ENCODE data around the gene LFNG.

LFNG gene

GRCh38 chr7:2503056-2503941, 16.3 kb upstream of the LFNG start:
- no peak for DNase-seq (ENCODE audit: low read depth)

DNA sequence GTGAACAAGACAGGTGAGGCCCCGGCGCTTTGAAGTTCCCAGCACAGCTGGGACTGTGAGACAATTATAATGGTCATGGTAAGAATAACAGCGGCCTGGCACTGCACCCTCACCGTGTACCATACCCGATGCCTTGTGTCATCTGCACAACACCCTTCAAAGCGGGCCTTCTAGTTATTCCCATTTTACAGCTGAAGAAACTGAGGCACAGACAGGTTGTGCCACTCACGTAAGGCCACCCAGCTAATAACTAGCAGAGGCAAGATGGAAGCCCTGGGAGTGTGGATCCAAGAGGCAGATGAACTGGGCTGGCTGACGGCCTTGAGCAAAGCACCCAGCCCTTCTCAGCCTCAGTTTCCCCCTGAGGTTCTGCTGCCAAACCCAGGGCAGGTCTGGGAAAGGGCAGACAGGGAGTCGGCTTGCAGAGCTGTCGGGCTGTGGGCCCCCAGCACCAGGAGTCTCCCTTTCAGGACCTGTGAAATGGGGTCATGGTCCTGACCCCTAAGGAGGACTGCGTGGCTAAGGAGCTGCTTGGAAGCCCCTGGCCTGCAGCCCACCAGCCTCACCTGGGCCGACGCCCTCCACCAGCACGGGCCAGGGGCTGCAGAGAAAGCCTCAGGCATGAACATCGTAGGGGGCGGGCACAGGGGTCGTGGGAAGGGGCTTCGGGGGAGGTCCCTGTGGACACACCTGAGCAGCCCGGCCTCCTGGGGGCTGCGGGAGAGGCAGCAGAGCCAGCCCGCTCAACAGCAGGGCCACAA, 15.3 kb upstream of the LFNG start:
- no peak for DNase-seq (ENCODE audit: low read depth)

DNA sequence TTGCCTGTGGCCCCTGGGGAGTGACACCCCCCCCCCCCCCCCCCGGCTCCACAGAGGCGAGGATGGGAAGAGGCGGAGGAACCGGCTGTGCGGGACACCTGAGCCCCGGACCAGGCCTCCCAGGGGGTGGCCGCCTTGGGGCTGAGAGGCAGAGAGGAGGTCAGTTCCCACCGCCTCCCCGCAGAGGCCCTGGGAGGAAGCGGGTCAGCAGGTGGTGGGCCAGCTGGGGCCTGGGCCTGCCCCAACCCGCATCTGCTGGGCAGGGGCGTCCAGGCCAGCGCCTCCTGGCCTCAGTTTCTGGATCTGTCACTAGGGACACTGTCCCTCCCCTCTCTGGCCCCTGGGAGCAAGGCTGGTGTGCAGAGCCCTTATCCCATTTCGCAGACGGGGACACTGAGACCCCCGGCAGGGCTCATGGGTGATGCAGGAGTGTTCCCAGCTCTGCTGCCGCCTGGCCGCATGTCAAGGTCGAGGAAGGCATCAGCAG, 14.6 kb upstream of the LFNG start:
- no peak for DNase-seq (ENCODE audit: low read depth)

GRCh38 chr7:2505401-2505800, 14.2 kb upstream of the LFNG start:
- no peak for DNase-seq (ENCODE audit: low read depth)

- no peak for DNase-seq (ENCODE audit: low read depth)
Observed at GRCh38 chr7:2507208-2507916, 12.2 kb upstream of the LFNG start.

- DNase-seq (ENCODE audit: low read depth) = no peak
Observed at GRCh38 chr7:2507917-2508306, 11.7 kb upstream of the LFNG start.

GRCh38 chr7:2508327-2509215, 11.0 kb upstream of the LFNG start:
- peak; percentile 56 for DNase-seq (ENCODE audit: low read depth)

DNA sequence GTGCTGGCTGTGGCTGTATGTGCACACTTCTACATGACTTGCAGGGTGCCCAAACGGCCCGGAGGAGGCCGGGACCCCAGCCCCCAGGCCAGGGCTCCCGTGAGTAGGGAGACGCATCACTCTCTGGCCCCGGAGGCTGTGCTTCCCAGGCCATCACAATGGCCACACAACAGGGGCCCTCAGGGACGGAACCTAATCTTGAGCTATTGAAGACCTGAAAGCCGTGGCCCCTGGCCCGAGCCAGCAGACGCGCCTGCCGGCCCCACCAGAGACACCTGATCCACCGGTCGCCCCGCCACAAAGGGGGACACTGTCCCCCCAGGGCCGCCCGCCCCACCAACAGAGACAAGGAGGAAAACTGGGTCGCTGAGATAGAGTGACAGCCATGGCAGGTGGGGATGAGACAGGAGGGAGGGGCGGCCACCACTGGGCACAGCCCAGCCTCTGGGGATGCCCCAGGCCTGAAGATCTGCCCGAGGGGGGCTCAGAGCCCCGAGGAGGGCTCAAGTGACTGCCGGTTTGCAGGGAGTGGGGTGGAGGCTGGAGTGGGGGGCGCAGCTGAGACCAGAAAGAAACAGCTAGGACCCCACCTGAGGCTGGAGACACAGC, 10.2 kb upstream of the LFNG start:
- no peak for DNase-seq (ENCODE audit: low read depth)

DNA sequence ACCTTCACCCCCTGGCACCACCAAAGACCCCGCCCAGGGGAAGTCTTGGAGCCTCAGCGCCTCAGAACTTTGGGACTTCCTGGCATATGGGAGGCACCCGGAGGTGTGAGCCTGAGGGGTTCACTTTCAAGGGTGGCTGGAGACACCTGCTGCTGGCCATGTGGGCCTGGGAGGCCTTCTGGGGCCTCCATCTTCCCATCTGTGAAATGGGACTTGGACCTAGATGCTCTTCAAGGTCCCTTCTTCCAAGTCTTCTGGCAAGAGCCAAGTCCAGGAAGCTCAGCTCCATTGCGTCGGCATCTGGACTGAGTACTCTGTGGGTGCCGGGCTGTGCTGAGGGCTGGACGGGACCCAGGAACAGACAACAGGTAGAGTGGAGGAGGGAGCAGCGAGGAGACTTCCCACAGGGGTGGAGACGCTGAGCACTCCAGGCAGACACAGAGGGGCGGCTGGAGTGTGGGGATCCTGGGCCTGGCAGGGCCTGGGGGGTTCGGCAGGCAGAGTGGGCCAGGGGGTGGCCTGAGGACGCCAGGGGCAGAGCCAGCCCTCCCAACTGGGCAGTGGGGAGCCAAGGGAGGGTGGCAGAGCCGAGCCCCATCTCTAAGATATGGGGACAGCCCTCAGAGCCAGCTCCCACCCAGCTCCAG, 9.3 kb upstream of the LFNG start:
- no peak for DNase-seq (ENCODE audit: low read depth)

- DNase-seq (ENCODE audit: low read depth) = peak; percentile 52
Observed at GRCh38 chr7:2510909-2511768, 8.4 kb upstream of the LFNG start.

DNA sequence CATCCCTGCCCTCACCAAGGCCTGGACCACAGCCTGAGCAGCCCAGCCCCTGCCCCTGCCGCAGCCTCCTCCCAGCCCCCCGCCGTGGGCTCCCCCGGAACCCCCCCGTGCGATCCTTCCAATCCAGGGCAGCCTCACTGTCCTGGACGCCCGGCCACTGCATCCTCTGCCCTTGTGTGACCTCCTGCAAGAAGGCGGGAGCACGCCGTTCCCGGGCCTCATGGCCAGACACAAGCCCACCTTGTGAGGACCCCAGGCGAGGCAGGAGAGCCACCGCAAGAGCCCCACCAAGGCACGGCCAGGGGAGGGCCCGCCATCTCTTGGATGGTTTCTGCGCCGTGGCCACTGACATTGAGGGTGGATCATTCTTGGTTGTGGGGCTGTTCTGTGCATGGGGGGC, 7.8 kb upstream of the LFNG start:
- no peak for DNase-seq (ENCODE audit: low read depth)

DNA sequence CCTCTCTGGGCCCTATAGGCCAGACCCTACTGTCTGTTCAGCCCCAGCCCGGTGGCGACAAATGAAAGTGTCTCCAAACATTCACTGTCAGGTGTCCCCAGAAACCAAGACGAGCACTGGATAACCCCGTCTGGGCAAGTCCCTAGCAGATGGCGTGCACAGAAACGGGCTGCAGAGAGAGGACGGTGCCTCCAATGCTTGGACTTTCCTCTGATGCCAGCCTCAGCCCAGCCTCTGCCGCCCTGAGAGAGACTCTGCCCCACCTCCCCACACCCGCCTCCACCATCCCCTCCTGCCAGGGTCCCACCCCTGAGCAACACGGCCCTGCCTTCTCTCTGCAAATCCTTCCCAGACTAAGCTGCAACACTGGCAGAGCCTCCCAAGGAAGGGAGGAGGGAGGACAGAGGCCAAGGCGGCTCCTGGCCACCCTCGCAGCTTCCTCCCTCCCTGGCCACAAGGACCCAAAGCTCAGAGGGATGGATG, 7.4 kb upstream of the LFNG start:
- no peak for DNase-seq (ENCODE audit: low read depth)

DNA sequence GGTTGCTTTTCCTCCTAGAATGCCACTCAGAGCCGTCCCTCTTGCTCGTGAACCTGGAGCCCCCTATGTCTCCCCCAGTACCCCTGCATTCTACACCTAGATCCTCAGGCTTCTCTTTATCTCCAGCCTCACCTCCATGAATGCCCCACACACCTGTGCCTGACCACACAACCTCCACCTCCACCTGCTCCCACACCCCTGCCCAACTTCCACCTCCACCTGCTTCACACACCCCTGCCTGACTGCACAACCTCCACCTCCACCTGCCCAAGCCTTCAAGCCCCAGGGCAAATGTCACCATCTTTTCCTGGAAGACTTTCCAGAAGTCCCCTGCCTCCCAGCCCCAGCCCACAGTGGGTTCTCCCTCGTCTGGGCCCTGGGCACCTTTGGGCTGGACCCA, 6.9 kb upstream of the LFNG start:
- no peak for DNase-seq (ENCODE audit: low read depth)

DNA sequence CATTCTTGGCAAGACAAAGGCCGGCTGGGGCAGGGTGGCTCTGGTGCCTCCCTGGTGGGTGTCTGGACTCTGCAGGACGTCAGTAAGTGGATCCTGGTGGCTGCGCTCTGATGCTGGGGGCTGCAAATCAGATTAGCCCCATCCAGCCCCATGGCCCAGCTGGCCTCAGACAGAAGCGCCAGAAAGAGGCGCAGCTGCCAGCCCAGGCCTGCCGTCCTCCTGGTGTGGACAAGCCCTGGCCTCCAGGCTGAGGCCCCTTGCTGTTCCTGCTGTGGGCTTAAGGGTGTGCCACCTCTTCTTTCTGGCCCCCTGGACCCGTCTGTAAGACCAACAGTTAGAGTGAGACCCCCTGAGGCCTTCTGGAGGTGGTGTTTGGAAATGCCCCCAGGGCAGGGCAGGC, 5.9 kb upstream of the LFNG start:
- DNase-seq (ENCODE audit: low read depth) = no peak

DNA sequence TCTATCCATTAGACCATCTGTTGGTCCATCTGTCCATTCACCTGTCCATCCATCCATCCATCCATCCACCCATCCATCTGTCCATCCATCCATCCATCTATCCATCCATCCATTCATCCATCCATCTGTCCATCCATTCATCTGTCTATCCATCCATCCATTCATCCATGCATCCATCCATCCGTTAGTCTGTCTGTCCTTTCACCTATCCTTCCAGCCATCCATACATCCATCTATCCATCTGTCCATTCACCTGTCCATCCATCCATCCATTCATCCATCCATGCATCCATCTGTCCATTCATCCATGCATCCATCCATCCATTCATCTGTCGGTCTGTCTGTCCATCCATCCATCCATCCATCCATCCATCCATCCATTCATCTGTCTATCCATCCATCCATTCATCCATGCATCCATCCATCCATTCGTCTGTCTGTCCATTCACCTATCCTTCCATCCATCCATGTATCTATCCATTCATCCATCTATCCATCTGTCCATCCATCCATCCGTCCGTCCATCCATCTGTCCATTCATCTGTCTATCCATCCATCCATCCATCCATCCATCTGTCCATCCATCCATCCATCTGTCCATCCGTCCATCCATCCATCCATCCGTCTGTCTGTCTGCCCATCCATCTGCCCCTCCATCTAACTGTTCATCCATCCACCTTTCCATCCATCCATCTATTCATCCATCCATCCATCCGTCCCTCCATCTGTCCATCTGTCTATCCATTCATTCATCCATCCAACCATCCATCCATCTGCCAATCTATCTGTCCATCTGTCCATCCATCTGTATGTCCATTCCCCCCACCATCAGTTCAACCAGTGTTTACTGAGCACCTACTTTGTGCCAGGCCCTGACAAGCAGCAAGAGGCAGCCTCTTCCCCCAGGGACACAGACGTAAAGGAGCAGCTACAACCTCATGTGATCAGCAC, 4.8 kb upstream of the LFNG start:
- no peak for DNase-seq (ENCODE audit: low read depth)

DNA sequence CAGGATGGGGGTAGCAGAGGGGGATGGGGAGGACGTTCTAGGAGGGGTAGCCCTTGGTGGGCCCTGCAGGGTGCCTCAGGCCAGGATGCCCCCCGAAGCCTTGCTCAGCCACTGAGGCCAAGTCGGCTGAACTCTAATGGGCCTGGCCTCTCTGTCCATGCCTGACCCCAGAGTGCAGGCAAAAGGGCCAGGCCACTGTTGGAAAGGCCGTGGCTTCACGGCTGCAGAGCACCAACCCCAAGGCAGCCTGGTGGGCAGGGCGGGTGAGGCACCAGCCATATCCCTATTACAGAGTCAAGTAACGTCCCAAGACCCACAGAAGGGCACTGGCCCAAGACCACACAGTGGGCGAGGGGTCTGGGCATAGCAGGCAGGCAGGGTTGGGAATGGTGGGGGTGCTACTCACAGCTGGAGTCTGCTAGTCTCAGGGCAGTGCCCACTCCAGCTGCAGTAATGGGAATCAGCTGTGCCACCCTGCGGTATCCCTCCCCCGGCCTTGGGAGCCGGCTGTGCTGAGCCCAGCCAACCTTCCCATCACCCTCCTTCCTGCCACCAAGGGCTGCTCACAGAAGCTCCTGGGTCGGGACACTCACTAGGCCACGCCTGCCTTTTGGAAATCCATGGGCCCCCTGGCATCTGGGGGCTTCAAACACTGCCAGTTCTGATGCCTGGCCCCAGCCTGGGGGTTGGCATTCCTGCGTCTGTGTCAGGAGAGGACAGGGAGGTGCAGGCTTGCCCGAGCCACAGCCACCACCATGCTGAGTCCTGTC, 4.0 kb upstream of the LFNG start:
- DNase-seq (ENCODE audit: low read depth) = no peak

- DNase-seq (ENCODE audit: low read depth) = no peak
Observed at GRCh38 chr7:2516194-2516555, 3.4 kb upstream of the LFNG start.

GRCh38 chr7:2517026-2517425, 2.5 kb upstream of the LFNG start:
- DNase-seq (ENCODE audit: low read depth) = no peak
